KMS-11 (cell line): Measurements from ENCODE around the gene IFI6.
A peak's percentile ranks its signal among the peaks of the same experiment; 100 is the strongest.

ENCODE experiments used
- H2AFZ ChIP-seq: fragments of 200-600 bp; sonication (generic); 2 replicates; pipeline ENCODE4 v1.6.1; 2016; ENCODE audit warnings: antibody characterized with exemption, mixed run types, low read depth
- H3K27ac ChIP-seq: fragments of 200-600 bp; sonication (generic); 2 replicates; pipeline ENCODE4 v1.6.1; 2016; ENCODE audit warnings: mild to moderate bottlenecking, mixed run types
- H3K27me3 ChIP-seq: fragments of 200-600 bp; sonication (generic); 2 replicates; pipeline ENCODE4 v1.6.1; 2017; ENCODE audit warnings: mild to moderate bottlenecking, low read depth, mixed run types, moderate library complexity; ENCODE audit not compliant: insufficient read depth
- H3K36me3 ChIP-seq: fragments of 200-600 bp; sonication (generic); 2 replicates; pipeline ENCODE4 v1.6.1; 2017; ENCODE audit warnings: mild to moderate bottlenecking, mixed run types; ENCODE audit not compliant: insufficient read depth
- H3K4me1 ChIP-seq: fragments of 200-600 bp; sonication (generic); 2 replicates; pipeline ENCODE4 v1.6.1; 2016; ENCODE audit warnings: mild to moderate bottlenecking, low read depth, mixed run types; ENCODE audit not compliant: poor library complexity, severe bottlenecking
- H3K4me2 ChIP-seq: fragments of 200-600 bp; sonication (generic); 2 replicates; pipeline ENCODE4 v1.7.0; 2016; ENCODE audit warnings: mild to moderate bottlenecking, mixed run types
- H3K4me3 ChIP-seq: fragments of 200-600 bp; sonication (generic); IDR thresholded peaks from 2 replicates; pipeline ENCODE4 v1.6.1; 2017; ENCODE audit warnings: low read depth, low read length, mixed read lengths; ENCODE audit not compliant: insufficient read depth
- H3K79me2 ChIP-seq: fragments of 200-600 bp; sonication (generic); 2 replicates; pipeline ENCODE4 v1.6.1; 2016; ENCODE audit warnings: low read depth, mixed run types; ENCODE audit not compliant: insufficient read depth
- H3K9ac ChIP-seq: fragments of 200-600 bp; sonication (generic); 2 replicates; pipeline ENCODE4 v1.6.1; 2016; ENCODE audit warnings: mild to moderate bottlenecking, mixed run types
- H4K20me1 ChIP-seq: fragments of 200-600 bp; sonication (generic); 2 replicates; pipeline ENCODE4 v1.6.1; 2016; ENCODE audit warnings: mild to moderate bottlenecking, mixed run types; ENCODE audit not compliant: insufficient read depth
- TF ChIP-seq, protein P1 (sequence below): fragments of 200-600 bp; sonication (generic); conservative IDR thresholded peaks from 2 replicates; pipeline ENCODE4 v1.6.1; 2017; ENCODE audit warnings: low read depth, mild to moderate bottlenecking, antibody characterized with exemption, low read length, moderate library complexity, mixed read lengths

IFI6 gene

GRCh38 chr1:27660300-27660835, 11.6 kb downstream of the IFI6 start:
- Histone ChIP-seq H3K4me1 (peaks cover 49% of the 10 kb centered on the region), H3K79me2 (no peaks in the 10 kb centered on the region), H3K27ac (peak overlapping the region; percentile 100), H4K20me1 (no peaks in the 10 kb centered on the region), H2AFZ (peak overlapping the region; percentile 70), H3K4me2 (peak overlapping the region; percentile 41), H3K9ac (0 out of 2 replicates have a peak overlapping the region, but pooled peaks have one; percentile 88), H3K36me3 (no peaks in the 10 kb centered on the region), H3K27me3 (no peaks in the 10 kb centered on the region), H3K4me3 (no peak overlapping the region)
- TF ChIP-seq, protein P1, sequence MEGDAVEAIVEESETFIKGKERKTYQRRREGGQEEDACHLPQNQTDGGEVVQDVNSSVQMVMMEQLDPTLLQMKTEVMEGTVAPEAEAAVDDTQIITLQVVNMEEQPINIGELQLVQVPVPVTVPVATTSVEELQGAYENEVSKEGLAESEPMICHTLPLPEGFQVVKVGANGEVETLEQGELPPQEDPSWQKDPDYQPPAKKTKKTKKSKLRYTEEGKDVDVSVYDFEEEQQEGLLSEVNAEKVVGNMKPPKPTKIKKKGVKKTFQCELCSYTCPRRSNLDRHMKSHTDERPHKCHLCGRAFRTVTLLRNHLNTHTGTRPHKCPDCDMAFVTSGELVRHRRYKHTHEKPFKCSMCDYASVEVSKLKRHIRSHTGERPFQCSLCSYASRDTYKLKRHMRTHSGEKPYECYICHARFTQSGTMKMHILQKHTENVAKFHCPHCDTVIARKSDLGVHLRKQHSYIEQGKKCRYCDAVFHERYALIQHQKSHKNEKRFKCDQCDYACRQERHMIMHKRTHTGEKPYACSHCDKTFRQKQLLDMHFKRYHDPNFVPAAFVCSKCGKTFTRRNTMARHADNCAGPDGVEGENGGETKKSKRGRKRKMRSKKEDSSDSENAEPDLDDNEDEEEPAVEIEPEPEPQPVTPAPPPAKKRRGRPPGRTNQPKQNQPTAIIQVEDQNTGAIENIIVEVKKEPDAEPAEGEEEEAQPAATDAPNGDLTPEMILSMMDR: no peak

DNA sequence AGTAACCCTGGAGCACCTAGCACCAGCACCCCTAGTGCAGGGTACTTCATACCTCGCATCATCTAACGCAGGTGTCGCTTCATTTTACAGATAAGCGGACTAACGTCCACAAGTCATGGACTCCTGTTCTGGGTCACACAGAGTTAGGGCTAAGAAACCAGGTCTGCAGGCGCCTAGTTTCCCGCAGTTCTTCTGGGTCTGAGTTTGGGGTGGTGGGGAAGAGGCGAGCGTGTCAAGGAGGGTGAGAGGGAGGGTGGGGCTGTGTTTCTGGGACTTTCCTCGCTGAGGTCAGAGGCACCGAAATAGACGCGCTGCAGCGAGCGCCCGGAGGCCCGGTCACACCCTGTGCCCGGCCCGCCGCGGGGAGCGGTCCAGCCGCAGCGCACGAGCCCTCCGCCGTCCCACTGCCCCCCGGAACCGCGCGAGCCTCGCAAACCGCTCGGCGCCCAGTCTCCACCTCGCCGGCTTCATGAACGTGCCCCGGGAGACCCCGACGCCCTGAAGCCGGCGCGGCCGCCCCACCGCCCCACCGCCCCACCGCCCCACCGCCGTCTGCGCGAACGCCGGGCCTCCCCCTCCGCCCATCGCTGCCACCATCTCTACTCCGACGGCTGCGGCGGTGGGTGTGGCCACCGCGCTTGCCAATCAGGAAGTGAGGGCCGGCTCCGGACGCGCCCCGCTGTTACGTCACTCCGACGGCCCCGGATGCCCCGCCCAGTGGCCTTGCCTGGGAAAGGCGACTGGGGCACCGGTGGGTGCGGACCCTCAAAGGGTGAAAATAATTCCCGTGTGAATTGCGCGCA, 12.3 kb downstream of the IFI6 start:
- H3K27ac ChIP-seq: peak overlapping the region; percentile 100
- H3K36me3 ChIP-seq: no peaks in the 10 kb centered on the region
- H3K79me2 ChIP-seq: no peaks in the 10 kb centered on the region
- TF ChIP-seq, protein P1: no peak
- H2AFZ ChIP-seq: peak overlapping the region; percentile 78
- peak overlapping the region; percentile 66 for H3K4me2 ChIP-seq
- H4K20me1 ChIP-seq: no peaks in the 10 kb centered on the region
- H3K9ac ChIP-seq: peak overlapping the region; percentile 88
- H3K4me1 ChIP-seq: peaks cover 49% of the 10 kb centered on the region
- H3K27me3 ChIP-seq: no peaks in the 10 kb centered on the region
- no peak overlapping the region for H3K4me3 ChIP-seq

- Histone ChIP-seq H3K9ac (peak overlapping the region; percentile 88), H2AFZ (peak overlapping the region; percentile 78; the same call in 1 of the 2 replicates), H3K27me3 (no peaks in the 10 kb centered on the region), H4K20me1 (no peaks in the 10 kb centered on the region), H3K36me3 (no peaks in the 10 kb centered on the region), H3K27ac (peak overlapping the region; percentile 100), H3K79me2 (no peaks in the 10 kb centered on the region), H3K4me2 (peak overlapping the region; percentile 66), H3K4me1 (peaks cover 49% of the 10 kb centered on the region), H3K4me3 (no peak overlapping the region)
- TF ChIP-seq, protein P1: no peak
These were observed 13.0 kb downstream of the IFI6 start for GRCh38 chr1:27658951-27659496.

- Histone ChIP-seq H3K27me3 (no peaks in the 10 kb centered on the region), H3K79me2 (no peaks in the 10 kb centered on the region), H3K27ac (no peak overlapping the region), H2AFZ (no peak overlapping the region), H4K20me1 (no peaks in the 10 kb centered on the region), H3K4me1 (peaks cover 41% of the 10 kb centered on the region), H3K9ac (no peak overlapping the region), H3K4me3 (no peak overlapping the region), H3K4me2 (no peak overlapping the region), H3K36me3 (no peaks in the 10 kb centered on the region)
- TF ChIP-seq, protein P1: no peak
These were observed 15.7 kb downstream of the IFI6 start for GRCh38 chr1:27656157-27656893.
